HG02970 (cell line): ENCODE measurements around the gene UTRN.

ENCODE experiments used
- ATAC-seq: cut with Tn5 transposase; IDR thresholded peaks from one replicate; pipeline ENCODE4 v1.9.1; 2021; ENCODE audit warnings: mild to moderate bottlenecking, moderate library complexity, moderate number of reproducible peaks; ENCODE audit not compliant: unreplicated experiment, low FRiP score

The UTRN gene

DNA sequence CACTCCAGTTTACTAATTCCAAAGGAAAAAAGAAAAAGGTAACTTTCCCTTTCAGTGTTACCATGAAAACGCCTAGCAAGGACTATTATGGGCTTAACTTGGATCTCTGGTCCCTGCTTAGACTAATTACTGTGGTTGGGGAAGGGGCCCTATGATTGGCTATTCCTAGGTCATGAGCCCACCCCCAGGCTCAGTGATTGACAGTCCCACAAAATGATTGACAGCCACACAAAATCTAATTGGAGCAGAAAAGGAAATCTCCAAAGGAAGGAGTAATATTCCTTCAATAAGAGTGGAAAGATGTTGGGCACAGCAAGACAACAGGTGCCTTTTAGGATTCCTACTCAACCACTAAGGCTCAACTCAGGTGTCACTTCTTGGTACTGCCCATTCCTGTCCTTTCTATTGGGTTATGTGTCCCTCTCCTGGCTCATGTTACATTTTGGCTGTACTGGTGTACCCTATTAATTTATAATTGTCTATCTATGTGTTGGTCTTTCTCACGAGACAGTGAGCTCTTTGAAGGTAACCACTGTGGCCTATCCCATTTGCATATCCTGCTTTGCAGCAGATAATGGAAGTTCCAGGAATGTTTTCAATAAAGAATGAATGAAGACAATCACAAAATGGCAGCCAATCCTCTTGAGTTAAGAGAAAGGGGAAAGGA is 5.5 kb upstream of the UTRN start:
- no peak for ATAC-seq

DNA sequence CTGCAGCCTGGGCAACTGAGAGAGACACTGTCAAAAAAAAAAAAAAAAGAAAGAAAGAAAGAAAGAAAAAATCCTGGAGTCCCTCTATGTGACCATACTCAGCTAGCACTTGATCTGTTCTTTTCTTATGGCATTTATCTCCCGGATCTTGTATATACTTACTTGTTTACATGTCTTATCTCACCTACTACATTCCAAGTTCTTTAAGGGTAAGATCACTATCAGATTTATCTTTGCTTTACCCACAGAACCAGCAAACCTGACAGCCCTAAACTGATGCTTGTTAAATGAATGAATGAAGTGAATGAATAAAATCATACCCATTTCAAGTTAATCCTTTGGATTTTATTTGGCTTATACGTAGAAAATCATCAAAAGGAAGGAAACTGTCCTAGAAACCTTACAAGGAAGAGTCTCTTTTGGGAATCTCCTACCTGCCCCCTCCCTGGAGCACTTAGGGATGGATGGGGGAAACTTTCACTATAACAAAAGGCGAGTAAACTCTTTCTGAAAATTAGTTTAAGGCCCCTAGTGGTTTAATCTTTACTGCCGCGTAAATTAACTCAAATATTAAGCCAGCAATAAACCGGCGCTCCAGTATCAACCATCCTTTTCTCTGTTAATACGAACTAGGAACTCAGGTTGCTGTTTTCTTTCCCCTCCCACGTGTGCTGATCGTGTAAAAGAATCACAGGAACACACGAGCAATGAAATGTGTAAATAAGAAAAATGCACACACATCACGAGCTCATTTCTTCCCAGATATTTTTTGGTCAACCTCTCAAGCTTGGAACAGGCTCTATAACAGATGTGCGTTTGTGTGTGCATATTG is 1.3 kb upstream of the UTRN start:
- no peak for ATAC-seq

GRCh38 chr6:144284478-144284782 is 705 bp upstream of the UTRN start:
- ATAC-seq: no peak

- ATAC-seq: no peak
Observed at GRCh38 chr6:144285548-144285797, 338 bp downstream of the UTRN start.

DNA sequence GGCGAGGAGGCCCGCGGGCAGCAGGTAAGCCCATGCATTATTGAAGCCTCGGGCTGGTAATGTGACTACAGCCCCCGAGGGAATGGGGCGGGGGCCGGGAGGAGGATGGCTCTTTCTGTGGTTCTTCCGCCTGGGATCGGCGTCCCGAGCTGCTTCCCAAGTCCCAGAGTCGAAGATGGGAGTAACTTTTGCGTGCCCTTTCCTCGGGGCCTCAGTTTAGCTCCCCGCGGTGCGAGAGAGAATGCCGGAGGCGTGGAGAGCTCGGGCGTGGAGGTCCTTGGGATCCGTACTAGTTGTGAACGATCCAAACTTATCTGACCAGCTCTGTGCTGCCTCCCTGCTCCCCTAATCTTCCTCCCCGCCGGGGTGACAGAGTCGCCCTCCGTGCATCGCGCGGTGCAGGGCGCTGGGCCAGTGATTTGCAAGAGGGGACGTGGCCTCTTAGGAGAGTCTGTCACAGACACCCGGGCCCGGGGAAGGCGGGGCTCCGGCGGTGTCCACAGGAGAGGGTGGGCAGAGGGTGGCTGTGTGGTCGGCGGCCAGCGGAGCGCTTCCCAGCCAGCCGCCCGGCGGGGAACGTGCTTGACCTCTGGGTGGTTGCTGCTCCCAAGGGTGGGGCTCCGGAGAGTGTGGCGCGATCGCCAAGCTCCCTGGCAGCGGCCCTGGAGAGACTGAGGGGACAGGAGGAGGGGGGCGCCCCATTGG is 815 bp downstream of the UTRN start:
- ATAC-seq: no peak

GRCh38 chr6:144286503-144287393 is 1.6 kb downstream of the UTRN start:
- no peak for ATAC-seq

DNA sequence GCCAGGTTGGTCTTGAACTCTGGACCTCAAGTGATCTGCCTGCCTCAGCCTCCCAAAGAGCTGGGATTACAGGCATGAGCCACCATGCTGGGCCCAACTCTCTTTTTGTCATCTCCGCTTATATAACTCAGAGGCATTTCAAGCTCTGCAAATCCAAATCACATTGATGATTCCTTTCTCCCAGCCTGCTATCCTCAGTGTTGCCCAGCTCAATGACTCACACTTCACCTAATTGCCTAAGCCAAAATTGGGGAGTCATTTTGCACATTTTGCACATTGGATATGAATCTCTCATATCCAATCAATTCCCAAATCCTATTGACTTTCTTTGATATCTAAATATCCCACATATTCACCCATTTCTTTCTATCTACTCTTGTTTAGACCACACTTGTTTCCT is 3.9 kb downstream of the UTRN start:
- no peak for ATAC-seq

- no peak for ATAC-seq
Observed at GRCh38 chr6:144292372-144292771, 7.2 kb downstream of the UTRN start.

DNA sequence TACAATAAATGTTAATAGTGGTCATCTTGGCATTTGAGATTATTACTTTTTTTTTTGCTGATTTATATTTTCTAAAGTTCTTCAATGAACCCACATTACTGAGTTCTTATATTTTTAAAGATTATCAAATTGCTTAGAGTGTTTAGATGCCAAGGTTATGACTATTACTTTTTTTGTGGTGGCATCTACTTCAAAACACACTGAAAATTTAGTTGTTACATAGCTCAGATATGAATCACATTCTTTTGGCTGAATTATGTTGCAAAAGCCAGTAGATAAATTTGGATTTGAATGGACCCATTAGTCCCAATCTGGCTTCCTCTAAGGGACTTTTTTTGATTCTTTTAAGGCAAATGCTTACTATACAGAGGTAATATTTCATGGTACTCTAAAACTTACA is 8.9 kb downstream of the UTRN start:
- ATAC-seq: no peak

GRCh38 chr6:144295211-144295610 is 10.1 kb downstream of the UTRN start:
- no peak for ATAC-seq

DNA sequence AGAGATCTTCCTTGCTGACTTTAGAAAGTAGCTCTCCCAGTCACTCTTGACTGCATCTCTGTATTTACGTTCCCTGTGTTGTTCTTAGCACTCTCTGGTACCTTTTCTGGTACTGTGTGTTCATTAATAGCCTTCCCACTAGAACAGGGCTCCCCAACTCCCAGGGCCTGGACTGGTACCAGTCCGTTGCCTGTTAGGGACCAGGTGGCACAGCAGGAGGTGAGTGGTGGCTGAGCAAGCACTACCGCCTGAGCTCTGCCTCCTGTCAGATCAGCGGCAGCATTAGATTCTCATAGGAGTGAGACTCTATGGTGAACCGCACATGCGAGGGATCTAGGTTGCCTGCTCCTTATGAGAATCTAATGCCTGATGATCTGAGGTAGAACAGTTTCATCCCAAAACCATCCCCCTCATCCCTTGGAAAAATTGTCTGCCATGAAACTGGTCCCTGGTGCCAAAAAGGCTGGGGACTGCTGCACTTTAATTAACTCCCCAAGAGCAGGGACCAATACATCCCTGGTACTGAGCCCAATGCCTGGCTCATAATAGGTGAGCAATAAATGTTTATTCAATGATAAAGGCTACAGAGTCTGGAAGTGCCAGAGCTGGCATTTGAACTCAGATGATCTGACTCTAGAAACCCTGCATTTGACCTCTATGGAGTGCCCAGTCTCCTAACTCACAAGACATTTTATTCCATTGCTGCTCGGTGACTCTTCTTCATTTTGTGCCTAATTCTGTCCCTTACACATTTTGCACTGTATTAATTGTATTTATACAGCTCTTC is 11.0 kb downstream of the UTRN start:
- no peak for ATAC-seq

DNA sequence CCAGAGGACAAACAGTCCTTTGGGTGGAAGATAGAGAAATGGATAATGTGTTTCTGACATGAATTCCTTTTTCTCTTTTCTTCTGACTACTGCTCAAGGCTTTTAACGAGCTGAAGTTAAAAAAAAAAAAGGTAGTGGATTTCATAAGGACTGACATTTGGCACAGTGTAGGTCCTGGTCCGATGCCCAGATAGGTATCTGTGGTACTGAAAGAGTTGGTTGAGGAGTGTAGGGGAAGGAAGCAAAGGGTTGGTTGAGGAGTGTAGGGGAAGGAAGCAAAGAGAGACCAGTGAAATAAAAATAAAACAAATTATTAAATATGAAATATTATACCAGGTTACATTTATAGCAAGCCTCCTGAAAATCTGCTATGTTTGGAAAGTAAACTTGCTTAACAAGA is 11.8 kb downstream of the UTRN start:
- no peak for ATAC-seq

DNA sequence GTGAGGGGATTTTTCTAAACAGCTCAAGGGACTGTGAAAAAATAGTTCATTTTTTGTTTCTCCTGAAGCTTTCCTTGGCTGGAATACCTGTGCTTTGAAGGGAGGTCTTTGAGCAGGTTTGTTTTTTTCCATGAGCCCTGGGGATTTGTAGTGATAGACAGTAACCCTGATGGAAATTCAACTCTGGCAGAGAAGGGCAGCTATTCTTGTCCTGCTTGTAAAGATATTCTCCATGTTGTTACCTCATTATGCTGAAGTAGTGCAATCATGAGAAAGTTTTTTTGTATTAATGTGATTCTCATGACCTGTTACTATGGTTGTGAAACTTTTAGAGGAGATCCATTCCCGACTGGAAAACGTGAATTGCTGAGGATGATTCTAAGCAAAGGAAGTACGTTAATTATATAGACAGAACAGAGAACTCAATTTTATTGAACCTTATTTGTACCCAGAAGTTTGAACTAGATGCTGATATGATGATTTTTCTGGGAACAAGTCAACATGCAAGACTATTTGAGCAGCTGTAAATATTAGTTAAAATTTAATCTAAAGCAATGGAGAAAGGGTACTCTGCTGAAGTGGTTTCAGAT is 12.5 kb downstream of the UTRN start:
- no peak for ATAC-seq

GRCh38 chr6:144298194-144298593 is 13.1 kb downstream of the UTRN start:
- no peak for ATAC-seq

GRCh38 chr6:144298916-144299315 is 13.8 kb downstream of the UTRN start:
- ATAC-seq: no peak

DNA sequence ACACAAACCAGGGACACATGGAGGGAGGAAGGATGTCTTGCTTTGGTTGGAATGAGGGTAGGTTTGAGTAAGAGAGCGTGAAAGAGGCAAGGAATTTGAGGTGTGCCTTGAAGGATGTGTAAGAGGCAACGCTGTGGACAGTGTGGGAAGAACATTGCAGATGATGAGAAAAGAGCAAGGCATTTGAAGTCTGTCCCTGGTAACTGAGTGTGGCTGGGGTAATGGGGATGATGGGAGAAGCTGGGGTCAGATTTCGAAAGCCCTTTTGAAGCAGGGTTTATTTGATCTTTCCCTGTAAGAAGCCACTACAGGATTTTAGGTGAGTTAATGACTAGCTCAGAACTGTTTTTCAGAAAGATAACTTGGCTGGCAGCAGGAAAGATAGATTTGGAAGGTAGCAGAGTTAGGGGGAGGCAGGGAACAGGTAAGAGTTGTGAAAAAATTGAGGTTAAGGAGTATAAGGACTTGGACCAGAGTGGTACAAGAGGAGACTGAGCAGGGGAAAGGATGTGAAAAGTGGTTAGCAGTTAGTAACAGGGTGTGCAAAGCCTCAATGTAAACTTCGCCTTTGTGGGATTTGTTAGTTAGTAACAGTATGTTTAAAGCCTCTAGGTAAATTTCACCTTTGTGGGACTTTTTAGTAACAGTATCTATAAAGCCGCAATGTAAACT is 17.7 kb downstream of the UTRN start:
- no peak for ATAC-seq

DNA sequence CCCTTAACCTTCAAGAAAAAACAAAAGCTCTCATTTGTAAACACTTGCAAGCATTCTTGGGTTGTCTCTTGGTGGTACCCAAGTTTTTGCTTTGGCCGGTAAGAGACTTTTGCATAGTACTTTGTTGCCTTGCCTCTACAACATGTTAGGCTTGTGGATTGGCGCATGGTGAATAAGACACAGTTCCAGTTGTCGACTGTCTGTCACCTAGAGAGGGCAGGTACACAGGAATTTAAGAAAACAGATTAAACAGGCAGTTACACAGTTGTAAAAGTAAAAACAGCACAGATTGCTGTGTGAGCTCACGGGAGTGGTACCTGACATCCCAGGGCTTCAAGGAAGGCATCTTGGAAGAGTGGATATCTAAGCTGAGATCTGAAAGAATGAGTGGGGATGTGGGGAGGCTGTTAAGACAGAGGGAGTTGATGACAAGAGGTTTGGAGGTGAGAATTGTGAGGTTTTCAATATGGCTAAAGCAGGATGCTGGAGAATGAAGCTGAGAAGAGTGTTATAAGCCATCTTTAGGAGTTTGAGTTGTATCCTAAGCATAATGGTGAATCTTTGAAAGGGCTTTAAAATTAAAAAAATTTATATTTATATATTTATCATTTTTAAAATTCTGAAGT is 19.2 kb downstream of the UTRN start:
- no peak for ATAC-seq

- ATAC-seq: no peak
Observed at GRCh38 chr6:144305567-144305966, 20.4 kb downstream of the UTRN start.

DNA sequence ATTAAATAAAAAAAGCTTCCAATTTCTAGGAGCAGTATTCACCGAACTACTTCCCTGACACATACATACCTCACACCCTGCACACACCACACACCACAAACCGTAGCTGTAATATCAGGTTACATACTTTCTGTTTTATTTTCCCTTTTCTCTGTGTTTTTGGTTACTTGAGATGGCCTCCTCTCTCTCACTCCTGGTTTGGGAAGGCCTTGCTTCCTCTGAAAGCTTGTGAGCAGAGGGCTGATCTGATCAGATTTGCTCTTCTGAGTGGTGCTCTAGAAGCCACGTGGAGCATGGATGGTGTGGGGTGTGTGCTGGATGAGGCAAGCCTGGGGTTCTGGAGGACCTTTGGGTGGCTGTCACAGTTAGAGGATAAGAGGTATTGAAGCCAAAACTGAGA is 20.9 kb downstream of the UTRN start:
- no peak for ATAC-seq
